HG02973 (cell line): ENCODE data around the gene CYB5RL.
A peak's percentile ranks its signal among the peaks of the same experiment; 100 is the strongest.
"Not testable (repeated sequence)": the region's sequence is repeated elsewhere in the genome, so short reads cannot be mapped to it uniquely, and the experiment has no call there.

Source experiments
- ATAC-seq: cut with Tn5 transposase; IDR thresholded peaks from one replicate; pipeline ENCODE4 v1.9.1; 2021; ENCODE audit warnings: moderate library complexity; ENCODE audit not compliant: unreplicated experiment

CYB5RL gene, protein sequence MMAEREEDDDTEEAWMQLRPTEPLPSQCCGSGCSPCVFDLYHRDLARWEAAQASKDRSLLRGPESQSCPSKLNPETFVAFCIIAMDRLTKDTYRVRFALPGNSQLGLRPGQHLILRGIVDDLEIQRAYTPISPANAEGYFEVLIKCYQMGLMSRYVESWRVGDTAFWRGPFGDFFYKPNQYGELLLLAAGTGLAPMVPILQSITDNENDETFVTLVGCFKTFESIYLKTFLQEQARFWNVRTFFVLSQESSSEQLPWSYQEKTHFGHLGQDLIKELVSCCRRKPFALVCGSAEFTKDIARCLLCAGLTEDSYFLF

GRCh38 chr1:54199765-54200518 is at the start of gene CYB5RL, which contains the start of gene MRPL37:
CYB5RL (minus strand) TSS chr1:54200030; CDS start chr1:54195616, 4,414 bp downstream.
MRPL37 (plus strand) TSS chr1:54200167; CDS start chr1:54200244, 77 bp downstream.
- ATAC-seq = peak; percentile 93

DNA sequence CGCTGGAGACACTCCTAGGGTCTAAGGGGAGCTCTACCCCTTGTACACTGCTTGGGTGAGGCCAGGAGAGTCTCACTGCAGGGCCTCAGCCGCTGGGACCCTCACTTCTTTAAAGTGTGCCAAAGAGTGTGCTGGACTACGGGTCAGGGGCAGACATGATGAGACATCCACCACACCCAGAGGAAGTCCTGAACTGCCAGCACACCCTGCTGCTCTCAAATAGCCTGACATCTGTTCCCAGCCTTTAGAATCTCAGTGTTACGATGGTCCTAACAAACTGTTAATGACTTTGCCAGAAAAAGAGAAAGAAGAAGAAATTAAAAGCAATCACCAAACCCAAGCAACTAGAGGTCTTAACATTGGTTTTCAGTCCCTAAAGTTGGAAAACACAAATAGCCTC is 49.1 kb upstream of the CYB5RL start:
- ATAC-seq = no peak

- no peak for ATAC-seq
Measured at GRCh38 chr1:54247863-54248515, 48.2 kb upstream of the CYB5RL start.

- ATAC-seq = no peak
Measured at GRCh38 chr1:54246116-54246721, 46.4 kb upstream of the CYB5RL start.

DNA sequence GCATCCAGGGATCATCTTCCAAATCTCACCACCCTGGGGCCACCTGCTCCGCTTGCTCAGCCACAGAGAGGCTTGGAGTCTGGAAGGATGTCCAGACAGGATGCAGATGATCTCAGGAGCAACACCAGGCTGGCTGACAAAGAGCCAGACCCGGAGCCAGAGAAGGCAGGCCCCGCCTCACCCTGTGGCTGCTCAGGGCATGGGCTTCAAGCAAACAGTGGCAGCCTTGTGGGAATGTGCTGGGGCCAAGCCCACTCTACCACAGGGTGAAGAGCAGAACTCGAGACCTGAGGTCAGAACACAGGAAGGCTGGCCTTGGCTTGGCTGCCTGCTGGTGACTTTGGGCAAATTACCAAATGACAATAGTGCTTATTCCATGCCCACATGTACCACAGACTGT is 45.7 kb upstream of the CYB5RL start:
- ATAC-seq = no peak

GRCh38 chr1:54244655-54245054 is 44.8 kb upstream of the CYB5RL start:
- ATAC-seq = no peak

DNA sequence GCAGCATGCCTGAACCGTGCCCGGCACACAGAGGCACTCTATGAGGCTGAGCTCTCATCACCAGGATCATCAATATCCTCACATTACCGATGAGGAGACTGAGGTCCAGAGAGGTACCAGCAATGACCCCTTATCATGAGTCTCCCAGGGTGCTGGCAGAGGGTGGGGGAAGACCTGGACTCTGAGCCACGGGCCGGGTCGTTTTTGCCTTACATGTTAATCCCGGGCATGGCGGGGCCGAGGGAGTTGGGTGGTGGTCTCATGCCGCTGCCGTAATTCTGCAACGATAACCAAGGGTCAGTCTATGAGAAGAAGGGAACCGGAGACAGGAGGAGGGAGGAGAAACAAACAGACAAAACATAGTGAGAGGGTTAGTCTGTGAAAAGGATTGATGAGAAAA is 43.2 kb upstream of the CYB5RL start:
- no peak for ATAC-seq

GRCh38 chr1:54241364-54241763 is 41.5 kb upstream of the CYB5RL start:
- no peak for ATAC-seq

DNA sequence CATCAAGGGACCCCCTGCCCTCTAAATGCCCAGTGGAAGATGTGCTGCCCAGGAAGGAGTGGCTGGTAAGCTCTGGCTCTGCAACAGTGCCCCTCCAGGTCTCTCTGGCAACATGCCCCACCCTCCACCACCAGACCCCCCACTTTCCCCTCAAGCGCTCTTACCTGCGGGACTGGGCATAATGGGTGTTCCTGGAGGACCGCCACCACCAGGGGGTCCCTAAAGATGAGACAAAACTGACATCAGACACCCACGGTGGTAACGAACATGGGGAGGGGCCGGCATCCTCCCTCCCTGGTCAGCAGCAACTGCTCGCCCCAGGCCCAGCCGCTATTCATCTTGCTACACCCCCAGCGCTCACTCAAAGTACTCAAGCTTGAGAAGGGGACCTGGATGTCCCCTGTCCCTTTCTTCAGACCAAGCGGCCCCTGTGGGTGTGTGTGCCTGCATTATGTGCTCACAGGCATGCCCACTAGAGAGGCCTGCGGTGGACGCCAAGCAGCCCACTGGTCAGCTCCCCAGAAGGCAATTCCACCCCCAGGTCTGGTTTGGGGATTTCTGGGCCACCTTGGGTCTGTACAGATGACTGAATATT is 41.0 kb upstream of the CYB5RL start:
- no peak for ATAC-seq

DNA sequence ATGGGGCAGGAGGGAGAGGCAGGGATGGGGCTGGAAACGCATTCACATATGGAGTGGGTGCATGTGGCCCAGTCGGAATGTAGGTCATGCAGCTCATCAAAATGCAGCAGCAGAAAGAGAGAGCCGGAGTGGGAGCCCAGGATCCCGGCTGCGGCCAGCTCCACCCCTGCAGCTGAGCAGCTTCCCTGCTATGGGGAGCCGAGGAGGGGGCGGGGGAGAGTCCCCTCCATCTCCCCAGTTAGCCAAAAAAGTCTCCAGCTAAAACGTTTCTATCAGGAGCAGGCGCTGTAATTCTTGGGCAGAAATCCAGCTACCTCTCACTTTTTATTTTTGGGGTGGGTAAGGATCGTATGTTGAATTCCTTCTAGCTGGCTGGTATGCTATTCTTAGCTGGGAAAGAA is 39.8 kb upstream of the CYB5RL start:
- no peak for ATAC-seq

DNA sequence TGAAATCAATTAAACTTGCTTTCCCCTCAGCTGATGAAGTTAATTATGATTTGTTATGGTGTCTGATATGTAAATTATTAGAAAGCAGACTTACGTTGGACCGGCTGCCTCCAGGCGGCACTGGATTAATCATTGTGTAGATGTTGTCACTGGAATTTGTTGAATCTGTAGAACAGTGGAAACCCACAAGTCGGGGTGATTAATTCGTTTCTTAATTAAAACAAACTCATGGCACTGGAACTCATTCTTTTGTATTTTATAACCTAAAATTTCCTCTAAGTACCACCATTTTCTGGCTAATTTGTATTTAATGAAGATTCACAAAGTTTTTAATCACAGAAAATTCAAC is 39.2 kb upstream of the CYB5RL start:
- ATAC-seq = no peak

DNA sequence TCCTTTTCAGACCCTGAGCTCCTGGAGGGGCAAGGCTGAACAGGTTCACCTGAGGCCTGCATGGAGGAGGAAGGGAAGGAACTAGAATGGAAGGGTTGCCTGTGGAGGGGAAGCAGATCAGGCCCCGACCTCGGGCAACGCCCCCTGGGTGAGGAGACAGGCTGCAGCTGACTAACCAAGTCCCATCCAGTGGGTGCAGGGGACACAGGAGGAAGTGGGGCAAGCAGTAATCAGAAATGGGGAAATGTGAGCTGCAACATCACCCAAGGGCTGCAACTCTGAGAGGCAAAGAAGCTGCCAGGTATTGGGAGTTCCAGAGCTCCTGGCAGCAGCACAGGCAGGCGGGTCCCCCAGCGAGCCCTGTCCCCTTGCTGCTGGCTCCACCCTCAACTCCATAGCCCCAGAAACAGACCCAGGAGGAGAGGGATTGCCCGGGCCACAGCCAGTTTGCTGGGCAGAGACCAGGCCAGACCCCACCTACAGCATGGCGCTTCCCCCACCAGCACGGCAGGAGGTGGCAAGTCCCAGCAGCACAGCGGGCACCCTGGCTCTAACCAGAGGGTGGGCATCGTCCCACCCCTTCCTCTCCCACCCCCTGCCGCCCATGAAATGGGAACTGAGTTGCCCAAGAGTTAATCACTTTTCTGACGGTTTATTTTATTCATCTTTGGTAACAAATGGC is 38.7 kb upstream of the CYB5RL start:
- no peak for ATAC-seq

GRCh38 chr1:54237586-54237985 is 37.8 kb upstream of the CYB5RL start:
- ATAC-seq = no peak

GRCh38 chr1:54234284-54234683 is 34.5 kb upstream of the CYB5RL start:
- no peak for ATAC-seq

GRCh38 chr1:54233196-54233595 is 33.4 kb upstream of the CYB5RL start:
- ATAC-seq = not testable (repeated sequence)

GRCh38 chr1:54230507-54231339 is 30.9 kb upstream of the CYB5RL start:
- ATAC-seq = no peak

GRCh38 chr1:54229281-54229891 is 29.6 kb upstream of the CYB5RL start:
- ATAC-seq = no peak

DNA sequence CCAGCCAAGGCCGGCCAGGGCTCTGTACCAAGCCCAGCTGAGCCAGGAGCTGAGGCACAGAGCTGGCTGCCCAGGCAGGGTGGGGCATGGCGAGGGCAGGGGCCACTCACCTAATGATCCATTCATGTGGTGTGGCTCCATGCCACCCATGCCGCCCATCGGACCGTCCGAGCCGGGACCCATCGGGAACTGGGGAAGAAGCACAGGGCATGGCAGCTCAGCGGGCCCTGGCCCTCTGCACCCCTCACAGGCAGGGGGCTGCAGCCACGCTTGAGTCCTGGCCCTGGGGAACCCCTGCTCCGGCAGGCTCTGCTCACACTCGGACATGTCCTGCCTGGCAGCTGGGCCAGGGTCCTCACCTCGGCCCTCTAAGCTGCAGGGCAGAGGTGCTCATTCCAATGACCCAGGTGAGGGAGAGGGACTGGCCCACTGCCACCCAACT is 28.8 kb upstream of the CYB5RL start:
- no peak for ATAC-seq

DNA sequence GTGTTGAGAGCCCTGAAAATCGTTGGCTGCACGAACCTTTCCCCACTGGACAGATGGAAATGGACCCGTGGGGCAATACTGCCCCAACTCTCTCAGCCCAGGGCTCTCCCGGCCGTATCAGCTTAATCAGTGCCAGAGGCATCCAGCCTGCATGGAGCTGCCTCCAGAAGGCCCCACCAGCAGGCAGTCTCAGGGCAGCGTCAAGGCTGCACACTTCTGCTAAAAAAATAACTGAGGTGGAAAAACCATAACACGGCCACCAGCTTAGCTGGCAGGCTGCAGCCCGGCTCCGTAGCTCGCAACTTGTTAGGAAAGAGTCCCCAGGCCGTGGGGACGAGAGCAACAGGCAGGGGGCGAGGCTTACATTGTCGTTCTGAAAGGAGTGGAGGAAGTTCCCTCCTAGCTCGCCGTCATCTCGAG is 28.1 kb upstream of the CYB5RL start:
- no peak for ATAC-seq
